22Rv1 (cell line): ENCODE measurements around the gene GARNL3.

ENCODE experiments used
- CTCF ChIP-seq: fragments of 450-650 bp; IDR thresholded peaks from 2 replicates; pipeline ENCODE4 v1.5.1; 2017; ENCODE audit warnings: mild to moderate bottlenecking
- ZFX ChIP-seq: fragments of 450-650 bp; IDR thresholded peaks from 2 replicates; pipeline ENCODE4 v1.6.1; 2017; ENCODE audit warnings: antibody characterized with exemption, borderline replicate concordance

GRCh38 chr9:127402401-127403090 is 138.0 kb downstream of the GARNL3 start:
- TF ChIP-seq CTCF (no peak), ZFX (no peak)
